Parathyroid adenoma (tissue), 2 donors: ENCODE results near the gene LIFR.
A peak's percentile ranks its signal among the peaks of the same experiment; 100 is the strongest.

Experiments
- H2AFZ ChIP-seq: fragments of 300-600 bp; sonication (generic); one replicate; pipeline ENCODE4 v1.7.0; 2017; ENCODE audit warnings: antibody characterized with exemption, mild to moderate bottlenecking
- H3K27ac ChIP-seq: fragments of 300-600 bp; sonication (generic); one replicate; pipeline ENCODE4 v1.7.0; 2017
- H3K27me3 ChIP-seq: fragments of 300-600 bp; sonication (generic); one replicate; pipeline ENCODE4 v1.7.0; 2017; ENCODE audit warnings: low read length; ENCODE audit not compliant: control insufficient read depth, insufficient read depth
- H3K36me3 ChIP-seq: fragments of 300-600 bp; sonication (generic); one replicate; pipeline ENCODE4 v1.7.0; 2017; ENCODE audit warnings: low read length; ENCODE audit not compliant: control insufficient read depth, insufficient read depth
- H3K4me1 ChIP-seq: fragments of 300-600 bp; sonication (generic); one replicate; pipeline ENCODE4 v1.7.0; 2017; ENCODE audit warnings: control low read depth
- H3K4me2 ChIP-seq: fragments of 300-600 bp; sonication (generic); one replicate; pipeline ENCODE4 v1.7.0; 2017; ENCODE audit warnings: low read length
- H3K4me3 ChIP-seq: fragments of 300-600 bp; sonication (generic); one replicate; pipeline ENCODE4 v1.7.0; 2017; ENCODE audit warnings: low read depth, low read length
- H3K79me2 ChIP-seq: fragments of 300-600 bp; sonication (generic); one replicate; pipeline ENCODE4 v1.7.0; 2017; ENCODE audit warnings: control low read depth
- H3K9ac ChIP-seq: fragments of 300-600 bp; sonication (generic); one replicate; pipeline ENCODE4 v1.7.0; 2017; ENCODE audit warnings: mild to moderate bottlenecking
- H3K9me3 ChIP-seq: fragments of 300-600 bp; sonication (generic); one replicate; pipeline ENCODE4 v1.7.0; 2017; ENCODE audit warnings: low read length; ENCODE audit not compliant: control insufficient read depth
- TF ChIP-seq, protein P1 (sequence below): fragments of 300-600 bp; sonication (generic); IDR thresholded peaks from one replicate; pipeline ENCODE4 v1.7.0; 2017; ENCODE audit warnings: antibody characterized with exemption, mild to moderate bottlenecking
- donor health status: primary hyperparathyroidism.

LIFR gene

DNA sequence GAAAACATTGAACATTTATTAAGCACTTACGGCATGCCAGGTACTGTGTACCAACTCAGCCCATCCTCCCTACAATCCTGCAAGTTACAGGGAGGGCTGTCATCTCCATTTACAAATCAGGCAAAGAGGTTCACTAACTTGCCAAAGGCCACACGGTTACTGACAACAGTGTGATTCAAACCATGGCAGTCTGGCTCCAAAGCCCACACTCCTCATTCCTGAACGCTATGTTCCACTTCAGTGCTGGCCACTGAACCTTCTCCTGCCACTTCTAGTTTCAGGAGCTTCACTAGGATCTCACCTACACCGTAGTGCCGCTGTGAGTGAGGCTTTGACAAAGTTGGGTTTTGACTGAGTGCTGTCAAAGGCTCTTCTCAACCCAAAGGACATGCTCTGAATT is 7.2 kb upstream of the LIFR start:
- H3K9me3 ChIP-seq = no peaks in the 10 kb centered on the region
- H3K4me2 ChIP-seq = peak overlapping the region; percentile 2
- H3K27me3 ChIP-seq = no peaks in the 10 kb centered on the region
- no peak overlapping the region for H3K4me3 ChIP-seq
- peaks cover 6% of the 10 kb centered on the region for H3K4me1 ChIP-seq
- no peaks in the 10 kb centered on the region for H3K36me3 ChIP-seq
- H2AFZ ChIP-seq = peak overlapping the region; percentile 67
- H3K9ac ChIP-seq = no peak overlapping the region
- peaks cover 5% of the 10 kb centered on the region for H3K79me2 ChIP-seq
- H3K27ac ChIP-seq = no peak overlapping the region
- TF ChIP-seq, protein P1, sequence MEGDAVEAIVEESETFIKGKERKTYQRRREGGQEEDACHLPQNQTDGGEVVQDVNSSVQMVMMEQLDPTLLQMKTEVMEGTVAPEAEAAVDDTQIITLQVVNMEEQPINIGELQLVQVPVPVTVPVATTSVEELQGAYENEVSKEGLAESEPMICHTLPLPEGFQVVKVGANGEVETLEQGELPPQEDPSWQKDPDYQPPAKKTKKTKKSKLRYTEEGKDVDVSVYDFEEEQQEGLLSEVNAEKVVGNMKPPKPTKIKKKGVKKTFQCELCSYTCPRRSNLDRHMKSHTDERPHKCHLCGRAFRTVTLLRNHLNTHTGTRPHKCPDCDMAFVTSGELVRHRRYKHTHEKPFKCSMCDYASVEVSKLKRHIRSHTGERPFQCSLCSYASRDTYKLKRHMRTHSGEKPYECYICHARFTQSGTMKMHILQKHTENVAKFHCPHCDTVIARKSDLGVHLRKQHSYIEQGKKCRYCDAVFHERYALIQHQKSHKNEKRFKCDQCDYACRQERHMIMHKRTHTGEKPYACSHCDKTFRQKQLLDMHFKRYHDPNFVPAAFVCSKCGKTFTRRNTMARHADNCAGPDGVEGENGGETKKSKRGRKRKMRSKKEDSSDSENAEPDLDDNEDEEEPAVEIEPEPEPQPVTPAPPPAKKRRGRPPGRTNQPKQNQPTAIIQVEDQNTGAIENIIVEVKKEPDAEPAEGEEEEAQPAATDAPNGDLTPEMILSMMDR = no peak

DNA sequence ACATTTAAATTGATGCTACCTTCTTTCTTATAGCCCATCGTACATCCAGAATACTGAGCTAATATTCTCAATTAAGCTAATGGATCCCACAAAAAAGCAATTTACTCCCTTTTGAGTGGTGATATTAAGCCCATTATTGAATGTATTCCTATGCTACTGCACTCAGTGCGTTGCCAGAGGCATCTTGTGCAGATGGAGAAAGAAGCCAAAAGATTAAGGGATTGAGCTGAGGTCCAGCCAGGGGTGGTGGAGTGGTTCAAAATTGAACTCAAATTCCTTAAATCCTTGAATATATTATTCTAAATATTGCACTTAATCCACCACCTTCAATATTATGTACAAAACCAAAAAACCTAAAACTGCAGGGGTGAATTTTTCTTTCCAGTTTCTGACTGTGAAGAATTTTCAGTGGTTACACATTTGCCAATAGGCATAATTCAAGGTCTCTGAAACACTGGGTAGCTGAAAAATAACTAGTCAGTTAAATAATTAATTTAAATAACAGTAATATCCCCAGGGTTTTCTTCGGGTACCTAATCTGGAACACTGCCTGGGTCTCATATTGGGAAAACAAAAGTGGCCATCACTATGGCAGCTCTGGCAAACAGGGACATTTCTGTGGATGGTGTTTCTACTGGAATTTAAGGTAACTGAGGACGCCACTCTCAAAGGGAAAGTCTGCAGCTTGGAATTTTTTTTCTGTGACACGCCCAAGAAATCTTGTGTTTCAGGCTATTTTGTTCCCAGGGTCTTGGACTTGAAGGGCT is 6.2 kb upstream of the LIFR start:
- Histone ChIP-seq H3K36me3 (no peaks in the 10 kb centered on the region), H3K4me1 (peaks cover 6% of the 10 kb centered on the region), H3K9ac (no peak overlapping the region), H3K27me3 (no peaks in the 10 kb centered on the region), H3K27ac (no peak overlapping the region), H3K4me2 (no peak overlapping the region), H3K4me3 (no peak overlapping the region), H3K79me2 (peaks cover 5% of the 10 kb centered on the region), H3K9me3 (no peaks in the 10 kb centered on the region), H2AFZ (no peak overlapping the region)
- TF ChIP-seq, protein P1 = no peak

DNA sequence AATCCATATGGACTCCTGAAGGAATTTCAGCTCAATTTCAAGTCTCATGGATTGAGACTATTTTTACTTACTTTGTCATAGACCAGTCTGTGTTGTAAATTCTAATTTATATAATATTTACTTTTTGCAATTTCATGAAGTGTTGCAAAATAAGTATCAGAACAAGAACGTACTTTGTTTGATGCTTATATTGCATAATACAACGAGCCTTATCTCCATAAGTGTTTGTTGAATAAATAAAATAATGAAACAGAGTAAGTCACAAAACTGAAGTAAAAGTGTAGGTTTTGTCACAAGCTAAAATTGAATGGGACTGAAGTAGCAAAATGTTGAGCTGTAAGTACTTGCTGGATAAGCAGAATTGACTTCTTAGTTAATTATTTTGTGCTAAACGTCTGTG is 3.0 kb upstream of the LIFR start:
- H3K27me3 ChIP-seq = no peaks in the 10 kb centered on the region
- peaks cover 6% of the 10 kb centered on the region for H3K79me2 ChIP-seq
- no peaks in the 10 kb centered on the region for H3K36me3 ChIP-seq
- no peak overlapping the region for H3K27ac ChIP-seq
- peaks cover 6% of the 10 kb centered on the region for H3K4me1 ChIP-seq
- H3K4me3 ChIP-seq = no peak overlapping the region
- no peak overlapping the region for H2AFZ ChIP-seq
- H3K9ac ChIP-seq = no peak overlapping the region
- TF ChIP-seq, protein P1 = no peak
- no peak overlapping the region for H3K4me2 ChIP-seq
- no peaks in the 10 kb centered on the region for H3K9me3 ChIP-seq

DNA sequence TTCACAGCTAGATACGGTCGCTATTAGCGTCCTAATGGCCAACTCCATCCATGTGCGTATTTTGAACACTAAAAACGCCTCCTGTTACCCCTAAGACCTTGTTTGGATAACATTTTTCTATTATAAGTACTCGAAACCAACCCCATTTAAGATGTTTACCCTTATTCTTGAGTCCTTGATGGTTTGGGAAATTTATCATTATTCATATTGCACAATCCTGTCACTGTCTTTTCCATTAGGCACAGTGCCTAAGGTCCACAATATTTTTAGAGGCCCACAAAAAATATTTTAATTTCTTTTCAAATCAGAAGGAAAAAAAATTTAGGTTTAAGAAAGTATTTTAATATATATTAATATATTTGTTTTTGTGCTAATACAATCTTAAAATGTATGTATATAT is 1.3 kb upstream of the LIFR start:
- Histone ChIP-seq H3K79me2 (peaks cover 7% of the 10 kb centered on the region), H3K4me3 (peak overlapping the region; percentile 95), H3K9ac (no peak overlapping the region), H3K9me3 (no peaks in the 10 kb centered on the region), H3K4me2 (peak overlapping the region; percentile 98), H3K27me3 (no peaks in the 10 kb centered on the region), H2AFZ (peak overlapping the region; percentile 97), H3K36me3 (no peaks in the 10 kb centered on the region), H3K27ac (peak overlapping the region; percentile 97), H3K4me1 (no peaks in the 10 kb centered on the region)
- TF ChIP-seq, protein P1 = no peak

DNA sequence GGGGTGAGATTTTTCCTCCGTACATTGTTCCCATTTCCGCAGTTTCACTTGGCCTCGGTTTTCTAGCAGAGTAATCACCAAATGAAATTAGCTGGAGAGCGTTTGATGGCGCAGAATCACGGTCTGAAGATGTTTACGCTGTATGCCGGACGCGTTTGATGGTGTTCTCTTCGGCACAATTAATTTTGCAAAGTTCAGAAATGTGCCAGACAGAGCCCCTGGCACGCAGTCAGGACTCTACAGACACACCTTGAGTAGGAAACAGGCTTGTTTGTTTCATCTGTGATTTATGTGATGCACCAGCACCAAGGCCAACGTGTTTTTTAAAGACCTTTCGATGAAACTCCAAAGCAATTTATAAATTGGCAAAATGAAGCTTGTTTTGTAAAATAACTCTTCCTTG is 863 bp upstream of the LIFR start:
- H3K4me1 ChIP-seq = no peaks in the 10 kb centered on the region

More for the DNA sequence above, 863 bp upstream of the LIFR start:
- TF ChIP-seq, protein P1 = no peak
- peak overlapping the region; percentile 98 for H3K4me2 ChIP-seq
- peak overlapping the region; percentile 95 for H3K4me3 ChIP-seq
- H3K27ac ChIP-seq = peak overlapping the region; percentile 97
- H3K27me3 ChIP-seq = no peaks in the 10 kb centered on the region
- peaks cover 7% of the 10 kb centered on the region for H3K79me2 ChIP-seq
- H3K9ac ChIP-seq = peak overlapping the region; percentile 90
- H3K9me3 ChIP-seq = no peaks in the 10 kb centered on the region
- peak overlapping the region; percentile 97 for H2AFZ ChIP-seq
- H3K36me3 ChIP-seq = no peaks in the 10 kb centered on the region
